Activated CD8-positive, alpha-beta T cell treated with anti-CD3 and anti-CD28 coated beads for 36 hours (primary cell): ENCODE data around the gene RXRG. TPM values are rescaled to one million over a fixed set of nuclear protein-coding genes. Genes with fewer than 3 reads are reported as not detected.

Experiments
- ATAC-seq: fragments of 200-7000 bp; cut with Tn5 transposase; one replicate; pipeline ENCODE4 v1.10.0; 2021; ENCODE audit warnings: mild to moderate bottlenecking, moderate library complexity
- CTCF ChIA-PET: fragments of 350-600 bp; sonication (Branson Sonifier 250); formaldehyde crosslinking; loops from one replicate; lab custom pipeline; 2021; ENCODE audit warnings: antibody characterized with exemption; lab: Charles Lee
- POLR2A ChIA-PET: fragments of 350-600 bp; sonication (Branson Sonifier 250); formaldehyde crosslinking; loops from one replicate; lab custom pipeline; 2021; ENCODE audit warnings: antibody characterized with exemption; lab: Charles Lee
- DNase-seq: peaks from one replicate; pipeline ENCODE4 v3.0.0-alpha.2; 2020
- H3K27ac Mint-ChIP-seq: one replicate; pipeline ENCODE4 v1.8.0; 2021; ENCODE audit warnings: mild to moderate bottlenecking, mixed read lengths
- H3K27me3 Mint-ChIP-seq: one replicate; pipeline ENCODE4 v1.8.0; 2021; ENCODE audit warnings: mixed read lengths
- H3K36me3 Mint-ChIP-seq: one replicate; pipeline ENCODE4 v1.8.0; 2021; ENCODE audit warnings: low read depth, mixed read lengths
- H3K4me1 Mint-ChIP-seq: one replicate; pipeline ENCODE4 v1.8.0; 2021; ENCODE audit warnings: low read depth, mixed read lengths
- H3K4me3 Mint-ChIP-seq: one replicate; pipeline ENCODE4 v1.8.0; 2021; ENCODE audit warnings: mild to moderate bottlenecking, moderate library complexity, mixed read lengths
- H3K9me3 Mint-ChIP-seq: one replicate; pipeline ENCODE4 v1.8.0; 2021; ENCODE audit warnings: mixed read lengths
- intact Hi-C: fragments of 100-400 bp; cut with micrococcal nuclease; formaldehyde crosslinking; loops from one replicate; pipeline ENCODE4 v1.10.0; 2022
- total RNA-seq, 2 experiments: library from RNA; stranded (reverse); gene quantifications; one replicate each; pipeline ENCODE4 v1.2.3, GENCODE V29; 2021
- TF ChIP-seq, protein P1 (sequence below): fragments of 200-600 bp; IDR thresholded peaks from one replicate; pipeline ENCODE4 v1.8.0; 2022; ENCODE audit warnings: antibody characterized with exemption, mild to moderate bottlenecking

Gene RXRG
- total RNA-seq, 2 experiments from 2014 or later: not detected

DNA sequence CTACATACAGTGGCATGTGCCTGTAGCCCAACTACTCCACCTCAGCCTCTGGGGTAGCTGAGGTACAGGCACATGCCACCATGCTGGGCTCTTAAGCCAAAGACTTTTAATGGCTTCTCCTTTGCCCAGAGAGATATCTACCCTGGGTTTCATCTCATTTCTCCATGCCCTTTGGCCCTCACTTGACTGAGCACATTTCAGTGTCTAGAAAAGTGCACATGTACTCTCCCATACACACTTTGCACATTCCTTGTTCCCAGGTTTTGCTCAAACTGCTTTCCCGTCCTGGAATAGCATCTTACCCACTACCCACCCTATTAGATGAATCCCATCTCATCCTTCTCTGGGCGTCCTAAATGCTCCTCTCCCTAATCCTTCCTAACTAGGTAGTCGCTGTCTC is 10.2 kb upstream of the RXRG start:
- H3K27me3 Mint-ChIP-seq: peaks cover 11% of the 10 kb centered on the region
- no peaks in the 10 kb centered on the region for H3K9me3 Mint-ChIP-seq
- intact Hi-C loops: no loop called here
- no peaks in the 10 kb centered on the region for H3K4me1 Mint-ChIP-seq
- no peak for ATAC-seq
- TF ChIP-seq, protein P1, sequence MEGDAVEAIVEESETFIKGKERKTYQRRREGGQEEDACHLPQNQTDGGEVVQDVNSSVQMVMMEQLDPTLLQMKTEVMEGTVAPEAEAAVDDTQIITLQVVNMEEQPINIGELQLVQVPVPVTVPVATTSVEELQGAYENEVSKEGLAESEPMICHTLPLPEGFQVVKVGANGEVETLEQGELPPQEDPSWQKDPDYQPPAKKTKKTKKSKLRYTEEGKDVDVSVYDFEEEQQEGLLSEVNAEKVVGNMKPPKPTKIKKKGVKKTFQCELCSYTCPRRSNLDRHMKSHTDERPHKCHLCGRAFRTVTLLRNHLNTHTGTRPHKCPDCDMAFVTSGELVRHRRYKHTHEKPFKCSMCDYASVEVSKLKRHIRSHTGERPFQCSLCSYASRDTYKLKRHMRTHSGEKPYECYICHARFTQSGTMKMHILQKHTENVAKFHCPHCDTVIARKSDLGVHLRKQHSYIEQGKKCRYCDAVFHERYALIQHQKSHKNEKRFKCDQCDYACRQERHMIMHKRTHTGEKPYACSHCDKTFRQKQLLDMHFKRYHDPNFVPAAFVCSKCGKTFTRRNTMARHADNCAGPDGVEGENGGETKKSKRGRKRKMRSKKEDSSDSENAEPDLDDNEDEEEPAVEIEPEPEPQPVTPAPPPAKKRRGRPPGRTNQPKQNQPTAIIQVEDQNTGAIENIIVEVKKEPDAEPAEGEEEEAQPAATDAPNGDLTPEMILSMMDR: no peak
- no peaks in the 10 kb centered on the region for H3K36me3 Mint-ChIP-seq
- H3K4me3 Mint-ChIP-seq: no peak overlapping the region
- DNase-seq: no peak
- no peak overlapping the region for H3K27ac Mint-ChIP-seq
- POLR2A ChIA-PET: no interaction called here
- CTCF ChIA-PET: no interaction called here

DNA sequence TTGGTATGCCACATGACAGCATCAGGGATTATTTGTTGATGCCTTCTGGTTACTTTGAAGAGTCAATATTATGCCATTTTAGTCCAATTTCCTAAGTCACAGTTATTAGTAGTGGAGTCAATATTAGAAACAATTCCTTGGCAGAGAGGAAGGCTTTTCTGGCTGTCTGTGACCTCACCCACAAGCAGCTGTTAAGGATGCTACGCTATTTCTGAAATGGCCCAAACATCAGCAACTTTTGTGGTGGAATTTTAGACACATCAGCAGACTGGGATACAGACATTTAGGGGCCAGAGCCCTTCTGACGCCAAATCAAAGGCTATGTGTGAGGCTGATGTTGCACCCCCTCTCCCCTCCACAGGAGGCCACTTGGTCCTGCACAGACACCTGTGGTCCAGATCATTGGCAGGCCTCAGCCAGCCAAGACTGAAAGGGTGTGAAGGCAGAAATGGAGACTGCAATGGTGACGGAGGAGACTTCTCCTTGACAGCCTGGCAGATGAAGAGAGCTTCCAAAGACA is 9.2 kb upstream of the RXRG start:
- ATAC-seq (no peak), DNase-seq (no peak)
- no peak overlapping the region for H3K4me3 Mint-ChIP-seq
- no peaks in the 10 kb centered on the region for H3K9me3 Mint-ChIP-seq
- peaks cover 12% of the 10 kb centered on the region for H3K27me3 Mint-ChIP-seq
- no peak overlapping the region for H3K27ac Mint-ChIP-seq
- CTCF ChIA-PET: no interaction called here
- POLR2A ChIA-PET: no interaction called here
- no peaks in the 10 kb centered on the region for H3K36me3 Mint-ChIP-seq
- TF ChIP-seq, protein P1: no peak
- no peaks in the 10 kb centered on the region for H3K4me1 Mint-ChIP-seq
- intact Hi-C loops: no loop called here

DNA sequence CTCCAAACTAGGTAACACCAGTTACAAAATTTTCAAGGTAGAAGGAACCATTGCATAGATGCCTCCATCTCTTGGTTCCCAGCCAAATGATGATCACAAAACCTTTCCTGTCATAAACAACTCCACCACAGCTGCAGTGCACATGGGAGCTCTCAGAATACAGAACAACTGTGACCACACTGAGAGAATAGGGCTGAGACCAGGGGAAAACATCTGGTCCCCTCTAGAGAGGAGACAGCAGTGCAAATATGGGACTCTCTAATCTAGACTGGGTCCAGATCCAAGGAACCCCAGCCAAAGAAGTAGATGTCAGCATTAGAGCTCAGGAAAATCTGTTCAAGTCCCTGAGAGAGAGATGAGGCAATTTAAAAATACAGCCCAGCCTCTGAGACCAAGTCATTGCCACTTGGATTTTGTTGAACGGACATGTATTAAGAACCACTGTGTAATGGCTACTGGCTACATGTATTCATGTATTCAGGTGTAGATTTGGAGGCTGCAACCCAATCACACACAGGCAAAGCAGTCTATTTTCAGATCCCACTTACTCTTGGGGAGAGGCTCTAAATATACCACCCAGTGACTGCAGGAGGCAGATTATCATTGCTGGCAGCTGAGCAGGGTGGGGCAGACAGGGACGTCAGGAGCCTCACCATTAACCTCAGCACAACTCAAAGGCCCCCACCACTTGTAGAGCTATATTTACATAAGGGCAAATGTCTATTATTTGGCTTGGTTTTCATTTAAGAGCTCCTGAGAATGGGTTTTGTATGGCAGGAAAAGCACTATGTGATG is 7.6 kb upstream of the RXRG start:
- Mint-ChIP-seq H3K36me3 (no peaks in the 10 kb centered on the region), H3K9me3 (no peaks in the 10 kb centered on the region), H3K27ac (no peak overlapping the region), H3K27me3 (peaks cover 26% of the 10 kb centered on the region), H3K4me1 (no peaks in the 10 kb centered on the region), H3K4me3 (no peak overlapping the region)
- ChIA-PET POLR2A (interaction anchor here (0.6 kb wide), 1 partner anchor 289 kb away, joined by 3 read pairs; no protein-coding TSS in a partner anchor), CTCF (interaction anchor here (1.1 to 2.4 kb wide), 2 partner anchors 33 to 59 kb away, joined by 3 to 6 read pairs; no protein-coding TSS in a partner anchor)
- no peak for DNase-seq
- no peak for ATAC-seq
- intact Hi-C loops: no loop called here
- TF ChIP-seq, protein P1: no peak

DNA sequence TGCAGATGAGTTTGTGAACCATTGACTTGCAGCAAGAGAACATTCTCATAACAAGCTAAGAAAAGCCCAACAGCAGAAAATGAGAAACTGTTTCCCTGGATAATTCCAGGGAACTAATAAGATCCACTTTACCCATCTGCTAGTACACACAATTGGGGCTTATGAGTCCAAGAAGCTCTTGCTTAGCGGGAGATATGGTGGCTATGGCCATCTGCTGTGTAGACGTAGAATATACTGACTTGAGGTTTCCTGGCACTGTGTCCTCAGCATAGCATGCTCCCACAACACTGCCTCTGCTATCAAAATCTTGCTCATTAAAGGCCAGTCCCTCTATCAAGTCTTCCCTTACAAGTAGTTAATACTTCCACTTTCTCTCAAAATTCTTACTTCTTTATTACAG is 6.8 kb upstream of the RXRG start:
- TF ChIP-seq, protein P1: no peak
- Mint-ChIP-seq H3K27ac (no peak overlapping the region), H3K27me3 (peaks cover 33% of the 10 kb centered on the region), H3K9me3 (no peaks in the 10 kb centered on the region), H3K36me3 (no peaks in the 10 kb centered on the region), H3K4me1 (no peaks in the 10 kb centered on the region), H3K4me3 (no peak overlapping the region)
- POLR2A ChIA-PET: interaction anchor here (0.6 kb wide), 1 partner anchor 288 kb away, joined by 3 read pairs; no protein-coding TSS in a partner anchor
- no peak for DNase-seq
- ATAC-seq: no peak
- CTCF ChIA-PET: interaction anchor here (1.0 to 2.4 kb wide), 2 partner anchors 44 to 58 kb away, joined by 3 to 6 read pairs; no protein-coding TSS in a partner anchor
- intact Hi-C loops: no loop called here

DNA sequence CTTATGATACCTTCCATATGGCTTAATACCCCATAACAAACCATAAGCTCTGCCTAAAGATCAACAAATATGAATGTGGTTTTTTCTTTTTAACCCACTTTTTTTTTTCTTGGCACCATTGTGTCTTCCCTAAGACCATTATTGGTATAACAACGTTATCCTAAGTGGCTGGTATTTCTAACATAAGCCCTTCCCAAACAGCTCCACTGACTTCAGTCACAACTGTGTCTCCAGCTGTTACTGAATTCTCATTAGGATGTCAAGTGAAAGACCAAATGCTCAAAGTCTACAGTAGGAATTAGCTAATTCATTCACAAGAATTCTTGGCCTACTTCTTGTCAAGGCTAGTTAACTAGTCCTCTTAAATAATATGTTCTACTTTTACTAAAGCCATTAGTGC is 4.2 kb upstream of the RXRG start:
- TF ChIP-seq, protein P1: no peak
- Mint-ChIP-seq H3K4me1 (no peaks in the 10 kb centered on the region), H3K27me3 (peaks cover 30% of the 10 kb centered on the region), H3K27ac (no peak overlapping the region), H3K4me3 (no peak overlapping the region), H3K36me3 (no peaks in the 10 kb centered on the region), H3K9me3 (no peaks in the 10 kb centered on the region)
- POLR2A ChIA-PET: no interaction called here
- CTCF ChIA-PET: interaction anchor here (1.2 kb wide), 1 partner anchor 14 kb away, joined by 4 read pairs; no protein-coding TSS in a partner anchor
- DNase-seq (no peak), ATAC-seq (no peak)
- intact Hi-C loops: no loop called here
